Activated CD8-positive, alpha-beta T cell treated with anti-CD3 and anti-CD28 coated beads for 36 hours (primary cell): ENCODE data around the gene BGN. TPM values are rescaled to one million over a fixed set of nuclear protein-coding genes. Genes with fewer than 3 reads are reported as not detected.

Experiments
- ATAC-seq: fragments of 200-7000 bp; cut with Tn5 transposase; one replicate; pipeline ENCODE4 v1.10.0; 2021; ENCODE audit warnings: mild to moderate bottlenecking, moderate library complexity
- CTCF ChIA-PET: fragments of 350-600 bp; sonication (Branson Sonifier 250); formaldehyde crosslinking; loops from one replicate; lab custom pipeline; 2021; ENCODE audit warnings: antibody characterized with exemption; lab: Charles Lee
- POLR2A ChIA-PET: fragments of 350-600 bp; sonication (Branson Sonifier 250); formaldehyde crosslinking; loops from one replicate; lab custom pipeline; 2021; ENCODE audit warnings: antibody characterized with exemption; lab: Charles Lee
- DNase-seq: peaks from one replicate; pipeline ENCODE4 v3.0.0-alpha.2; 2020
- H3K27ac Mint-ChIP-seq: one replicate; pipeline ENCODE4 v1.8.0; 2021; ENCODE audit warnings: mild to moderate bottlenecking, mixed read lengths
- H3K27me3 Mint-ChIP-seq: one replicate; pipeline ENCODE4 v1.8.0; 2021; ENCODE audit warnings: mixed read lengths
- H3K36me3 Mint-ChIP-seq: one replicate; pipeline ENCODE4 v1.8.0; 2021; ENCODE audit warnings: low read depth, mixed read lengths
- H3K4me1 Mint-ChIP-seq: one replicate; pipeline ENCODE4 v1.8.0; 2021; ENCODE audit warnings: low read depth, mixed read lengths
- H3K4me3 Mint-ChIP-seq: one replicate; pipeline ENCODE4 v1.8.0; 2021; ENCODE audit warnings: mild to moderate bottlenecking, moderate library complexity, mixed read lengths
- H3K9me3 Mint-ChIP-seq: one replicate; pipeline ENCODE4 v1.8.0; 2021; ENCODE audit warnings: mixed read lengths
- intact Hi-C: fragments of 100-400 bp; cut with micrococcal nuclease; formaldehyde crosslinking; loops from one replicate; pipeline ENCODE4 v1.10.0; 2022
- total RNA-seq, 2 experiments: library from RNA; stranded (reverse); gene quantifications; one replicate each; pipeline ENCODE4 v1.2.3, GENCODE V29; 2021
- TF ChIP-seq, protein P1 (sequence below): fragments of 200-600 bp; IDR thresholded peaks from one replicate; pipeline ENCODE4 v1.8.0; 2022; ENCODE audit warnings: antibody characterized with exemption, mild to moderate bottlenecking

The BGN gene
- total RNA-seq, 2 experiments from 2014 or later, result not detected

DNA sequence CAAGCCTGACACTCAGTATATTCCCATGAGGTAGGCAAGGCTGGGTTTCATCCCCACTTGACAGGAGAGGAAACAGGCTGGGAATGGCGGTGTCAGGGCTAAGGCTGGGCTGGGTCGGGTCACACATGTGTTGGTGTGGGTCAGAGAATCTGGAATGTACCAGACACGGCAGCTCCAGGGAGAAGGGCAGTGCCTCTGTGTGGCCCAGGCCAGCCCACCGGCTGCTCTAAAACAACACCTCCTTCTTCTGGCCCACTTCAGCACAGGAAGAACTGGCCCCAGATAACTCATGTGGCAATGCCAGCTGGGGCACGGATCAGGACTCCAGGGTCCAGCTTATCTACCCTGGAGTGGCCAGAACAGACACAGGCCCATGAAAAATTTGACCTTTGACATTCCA is 30.7 kb upstream of the BGN start:
- POLR2A ChIA-PET, result no interaction called here

DNA sequence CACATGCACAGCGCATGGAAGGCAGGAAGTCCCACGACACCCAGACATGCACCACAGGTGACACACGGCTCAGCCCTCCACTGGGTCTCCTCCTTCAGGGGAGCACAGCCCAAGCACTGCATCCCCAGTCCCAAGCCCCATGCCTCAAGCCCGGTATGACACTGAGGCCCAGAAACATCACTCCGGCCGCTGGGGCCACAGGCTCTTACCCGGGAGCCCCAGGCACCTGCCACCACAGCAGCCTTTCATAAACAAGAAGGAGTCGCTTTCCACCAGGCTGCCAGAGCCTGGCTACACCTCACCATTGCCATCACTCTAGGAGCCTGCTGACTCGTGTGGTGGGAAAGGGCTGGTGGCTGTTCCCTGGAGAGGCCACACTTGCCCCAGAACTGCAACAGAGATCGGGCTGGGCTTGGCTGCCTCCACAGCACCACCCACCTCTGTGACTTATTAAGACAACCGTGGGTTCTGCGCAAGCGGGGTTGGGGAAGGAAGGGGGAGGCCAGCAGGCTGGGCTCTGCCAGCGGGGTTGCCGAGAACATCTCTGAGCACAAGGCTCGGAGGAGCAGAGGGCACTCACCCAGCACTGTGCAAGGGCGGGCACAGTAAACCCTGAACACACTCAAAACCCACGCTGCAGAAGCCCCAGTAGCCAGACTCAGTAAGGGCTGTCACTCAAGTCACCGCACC is 28.9 kb upstream of the BGN start:
- no peak for ATAC-seq
- intact Hi-C loops, result no loop called here
- ChIA-PET CTCF (no interaction called here), POLR2A (no interaction called here)
- no peaks in the 10 kb centered on the region for H3K9me3 Mint-ChIP-seq
- no peak for DNase-seq
- peaks cover 9% of the 10 kb centered on the region for H3K4me1 Mint-ChIP-seq
- H3K27me3 Mint-ChIP-seq, result no peaks in the 10 kb centered on the region
- H3K36me3 Mint-ChIP-seq, result peaks cover 3% of the 10 kb centered on the region
- H3K27ac Mint-ChIP-seq, result no peak overlapping the region
- TF ChIP-seq, protein P1, sequence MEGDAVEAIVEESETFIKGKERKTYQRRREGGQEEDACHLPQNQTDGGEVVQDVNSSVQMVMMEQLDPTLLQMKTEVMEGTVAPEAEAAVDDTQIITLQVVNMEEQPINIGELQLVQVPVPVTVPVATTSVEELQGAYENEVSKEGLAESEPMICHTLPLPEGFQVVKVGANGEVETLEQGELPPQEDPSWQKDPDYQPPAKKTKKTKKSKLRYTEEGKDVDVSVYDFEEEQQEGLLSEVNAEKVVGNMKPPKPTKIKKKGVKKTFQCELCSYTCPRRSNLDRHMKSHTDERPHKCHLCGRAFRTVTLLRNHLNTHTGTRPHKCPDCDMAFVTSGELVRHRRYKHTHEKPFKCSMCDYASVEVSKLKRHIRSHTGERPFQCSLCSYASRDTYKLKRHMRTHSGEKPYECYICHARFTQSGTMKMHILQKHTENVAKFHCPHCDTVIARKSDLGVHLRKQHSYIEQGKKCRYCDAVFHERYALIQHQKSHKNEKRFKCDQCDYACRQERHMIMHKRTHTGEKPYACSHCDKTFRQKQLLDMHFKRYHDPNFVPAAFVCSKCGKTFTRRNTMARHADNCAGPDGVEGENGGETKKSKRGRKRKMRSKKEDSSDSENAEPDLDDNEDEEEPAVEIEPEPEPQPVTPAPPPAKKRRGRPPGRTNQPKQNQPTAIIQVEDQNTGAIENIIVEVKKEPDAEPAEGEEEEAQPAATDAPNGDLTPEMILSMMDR, result no peak
- H3K4me3 Mint-ChIP-seq, result no peak overlapping the region

More for the DNA sequence above, 30.7 kb upstream of the BGN start:
- no peak for DNase-seq
- TF ChIP-seq, protein P1, result no peak
- no peak overlapping the region for H3K27ac Mint-ChIP-seq
- CTCF ChIA-PET, result interaction anchor here (1.3 kb wide), 1 partner anchor 43 kb away, joined by 3 read pairs; no protein-coding TSS in a partner anchor
- no peaks in the 10 kb centered on the region for H3K9me3 Mint-ChIP-seq
- peaks cover 5% of the 10 kb centered on the region for H3K36me3 Mint-ChIP-seq
- peaks cover 9% of the 10 kb centered on the region for H3K4me1 Mint-ChIP-seq
- H3K27me3 Mint-ChIP-seq, result no peaks in the 10 kb centered on the region
- ATAC-seq, result no peak
- intact Hi-C loops, result no loop called here
- H3K4me3 Mint-ChIP-seq, result no peak overlapping the region

DNA sequence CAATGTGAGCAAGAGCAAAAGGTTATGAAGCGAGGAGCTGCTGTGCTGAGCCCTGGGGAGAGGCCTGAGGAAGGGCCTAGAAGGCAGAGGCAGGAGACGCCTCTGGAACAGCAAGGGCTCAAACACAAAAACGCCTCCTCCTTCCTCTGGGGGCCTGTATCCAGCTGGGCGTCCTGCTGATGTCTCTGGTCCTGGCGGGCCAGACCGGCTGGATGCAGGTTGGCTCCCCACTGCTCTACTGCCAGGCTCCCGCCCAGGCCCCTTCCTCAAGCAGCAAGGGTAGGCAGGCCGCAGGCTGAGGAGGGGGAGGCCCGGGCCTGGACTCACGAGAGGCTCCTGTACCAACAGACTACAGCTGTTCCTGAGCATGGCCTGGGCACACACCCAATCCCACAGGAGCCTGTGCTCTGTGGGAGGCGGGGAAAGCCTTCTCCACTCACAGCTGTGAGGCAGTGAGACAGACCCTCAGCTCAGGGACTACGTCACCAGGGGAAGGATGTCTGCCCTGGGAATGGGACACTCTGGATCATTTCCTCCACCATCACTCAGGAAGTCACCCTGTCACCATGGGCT is 26.7 kb upstream of the BGN start:
- Mint-ChIP-seq H3K27me3 (no peaks in the 10 kb centered on the region), H3K27ac (no peak overlapping the region), H3K4me3 (no peak overlapping the region), H3K9me3 (no peaks in the 10 kb centered on the region), H3K36me3 (peaks cover 3% of the 10 kb centered on the region), H3K4me1 (peaks cover 9% of the 10 kb centered on the region)
- DNase-seq, result no peak
- POLR2A ChIA-PET, result interaction anchor here (0.9 kb wide), 1 partner anchor 11 kb away, joined by 3 read pairs; no protein-coding TSS in a partner anchor
- ATAC-seq, result no peak
- TF ChIP-seq, protein P1, result no peak
- CTCF ChIA-PET, result no interaction called here
- intact Hi-C loops, result no loop called here

DNA sequence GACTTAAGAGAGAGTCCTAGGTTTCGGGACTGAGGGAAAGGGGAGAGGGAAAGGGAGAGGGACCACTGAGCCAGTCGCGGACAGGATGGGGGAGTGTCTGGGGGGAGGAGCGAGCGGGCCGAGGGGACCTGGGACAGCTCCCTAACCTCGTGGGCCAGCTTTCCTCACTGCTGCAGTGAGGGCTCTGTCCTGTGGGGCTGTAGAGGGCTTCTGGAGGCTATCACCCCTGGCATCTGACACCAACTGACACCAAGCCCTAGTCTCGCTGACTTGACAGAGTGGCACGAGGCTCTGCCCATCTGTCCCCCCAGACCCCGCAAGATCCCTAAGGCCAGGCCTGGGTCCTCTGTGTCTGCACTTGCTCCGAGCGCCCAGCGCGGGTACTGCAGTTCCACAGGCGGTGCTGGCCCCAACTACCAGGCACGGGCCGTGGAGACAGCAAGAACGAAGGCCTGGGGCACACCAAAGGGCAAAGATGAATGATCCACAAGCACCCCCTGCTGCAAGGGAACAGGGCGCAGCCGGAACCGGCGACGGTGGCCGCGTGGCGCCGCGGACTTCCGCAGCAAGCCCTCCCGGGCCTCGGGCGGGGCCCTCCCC is 24.9 kb upstream of the BGN start:
- Mint-ChIP-seq H3K27me3 (no peaks in the 10 kb centered on the region), H3K4me3 (peak overlapping the region; percentile 81), H3K4me1 (peaks cover 13% of the 10 kb centered on the region), H3K9me3 (no peaks in the 10 kb centered on the region), H3K36me3 (peaks cover 3% of the 10 kb centered on the region), H3K27ac (peak overlapping the region; percentile 78)
- intact Hi-C loops, result loop anchor here (5.0 kb wide), 1 partner anchor 37 kb away; no protein-coding TSS in a partner anchor
- TF ChIP-seq, protein P1, result peak; percentile 29
- DNase-seq (peak; percentile 48), ATAC-seq (peak; percentile 12)
- ChIA-PET POLR2A (interaction anchor here (0.7 kb wide), 1 partner anchor 10 kb away, joined by 3 read pairs; no protein-coding TSS in a partner anchor), CTCF (interaction anchor here (0.6 to 4.2 kb wide), 8 partner anchors 12 to 528 kb away, joined by 3 to 43 read pairs (median 4); no protein-coding TSS in a partner anchor)
